KOPT-K1 (cell line): ENCODE data around the gene C11orf24.

Source experiments
- H3K27ac ChIP-seq: fragments of 200-600 bp; sonication (generic); 2 replicates; pipeline ENCODE4 v1.5.1; 2016; ENCODE audit warnings: antibody characterized with exemption, mild to moderate bottlenecking, low read depth, low read length; ENCODE audit not compliant: poor library complexity, severe bottlenecking
- H3K36me3 ChIP-seq: fragments of 200-600 bp; sonication (generic); 2 replicates; pipeline ENCODE4 v1.5.1; 2017; ENCODE audit warnings: antibody characterized with exemption, mild to moderate bottlenecking, low read length, moderate library complexity; ENCODE audit not compliant: insufficient read depth
- H3K9me3 ChIP-seq: fragments of 200-600 bp; sonication (generic); 2 replicates; pipeline ENCODE4 v1.5.1; 2017; ENCODE audit warnings: antibody characterized with exemption, low read length, mild to moderate bottlenecking; ENCODE audit not compliant: insufficient read depth, poor library complexity, severe bottlenecking

C11orf24 gene

GRCh38 chr11:68266936-68267880 is 4.6 kb downstream of the C11orf24 start:
- H3K36me3 ChIP-seq, result peaks cover 20% of the 10 kb centered on the region; the same call in 1 of the 2 replicates
- no peak overlapping the region for H3K27ac ChIP-seq

DNA sequence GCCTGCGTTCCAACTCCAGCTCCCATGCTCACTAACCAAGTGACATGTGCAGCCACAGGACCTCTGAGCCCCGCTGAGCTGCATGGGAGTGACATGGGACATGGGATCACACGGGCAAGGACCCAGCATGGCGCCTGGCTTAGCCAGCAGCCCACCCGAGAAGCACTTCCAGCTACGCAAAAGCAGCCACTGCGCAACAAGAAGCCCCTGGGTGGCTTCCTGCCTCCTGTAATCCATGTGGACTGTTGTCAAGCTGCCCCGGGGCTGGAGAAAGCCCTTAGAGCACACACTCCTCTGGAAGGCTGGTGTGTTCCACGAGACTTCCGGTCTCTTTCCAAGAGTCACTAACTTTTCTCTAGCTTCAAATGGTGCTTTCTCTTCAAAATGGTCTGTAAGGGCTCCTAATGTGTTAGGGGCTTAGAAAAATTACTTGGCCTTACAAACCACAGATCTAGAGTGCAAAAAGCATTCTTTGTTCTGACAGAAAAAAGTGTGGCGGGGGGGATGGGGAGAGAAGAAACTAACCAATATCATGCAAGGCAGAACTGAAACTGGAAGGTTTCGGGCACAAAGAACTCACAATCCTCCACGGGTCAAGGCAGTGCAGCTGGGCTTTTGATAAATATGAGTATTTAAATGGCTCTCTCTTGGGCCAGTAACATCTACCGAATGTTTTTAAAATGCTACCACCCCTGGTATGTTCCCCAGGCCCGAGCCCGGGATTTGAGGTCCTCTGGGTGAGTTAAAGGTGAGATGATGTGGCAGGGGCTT is 5.5 kb downstream of the C11orf24 start:
- Histone ChIP-seq H3K36me3 (peaks cover 28% of the 10 kb centered on the region; the same call in 1 of the 2 replicates), H3K9me3 (no peaks in the 10 kb centered on the region), H3K27ac (no peak overlapping the region)

More at GRCh38 chr11:68266936-68267880, 4.6 kb downstream of the C11orf24 start:
- no peaks in the 10 kb centered on the region for H3K9me3 ChIP-seq

DNA sequence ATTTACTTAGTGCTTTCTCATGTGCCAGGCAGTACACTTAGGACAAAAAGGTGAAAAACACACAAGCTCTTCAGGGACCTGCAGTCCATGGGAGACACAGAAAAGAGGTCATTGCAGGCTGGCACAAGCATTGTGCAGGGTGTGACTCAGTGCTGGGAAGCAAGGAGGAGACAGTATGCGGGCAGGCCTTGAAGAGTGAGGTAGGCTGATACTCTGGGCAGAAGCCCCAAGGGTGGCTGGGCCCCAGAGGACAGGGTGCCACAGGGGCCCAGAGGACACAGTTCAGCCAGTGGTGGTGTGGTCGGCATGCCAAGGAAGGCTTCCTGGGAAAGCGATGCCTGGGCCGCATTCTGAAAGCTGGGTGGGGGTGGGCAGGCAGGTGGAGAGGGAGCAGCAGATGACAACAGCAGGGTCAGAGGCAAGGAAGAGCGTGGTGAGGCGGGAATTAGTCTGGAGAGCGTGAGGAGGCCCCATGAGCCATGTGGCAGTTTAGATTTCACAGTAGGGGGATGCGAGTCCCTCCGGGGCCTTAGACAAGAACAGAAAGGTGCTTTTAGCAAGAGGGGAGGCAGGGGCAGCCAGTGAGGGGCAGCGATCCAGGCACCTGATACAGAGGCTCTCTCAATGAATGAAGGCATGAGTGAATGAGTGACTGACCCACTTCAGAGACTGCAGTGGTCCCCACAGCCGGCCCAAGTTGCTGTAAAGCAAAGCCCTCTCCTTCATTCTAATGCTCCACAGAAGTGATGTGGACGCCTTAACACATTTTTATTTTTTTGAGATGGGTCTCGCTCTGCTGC is 6.8 kb downstream of the C11orf24 start:
- Histone ChIP-seq H3K9me3 (no peaks in the 10 kb centered on the region), H3K27ac (no peak overlapping the region), H3K36me3 (peaks cover 31% of the 10 kb centered on the region; the same call in 1 of the 2 replicates)

DNA sequence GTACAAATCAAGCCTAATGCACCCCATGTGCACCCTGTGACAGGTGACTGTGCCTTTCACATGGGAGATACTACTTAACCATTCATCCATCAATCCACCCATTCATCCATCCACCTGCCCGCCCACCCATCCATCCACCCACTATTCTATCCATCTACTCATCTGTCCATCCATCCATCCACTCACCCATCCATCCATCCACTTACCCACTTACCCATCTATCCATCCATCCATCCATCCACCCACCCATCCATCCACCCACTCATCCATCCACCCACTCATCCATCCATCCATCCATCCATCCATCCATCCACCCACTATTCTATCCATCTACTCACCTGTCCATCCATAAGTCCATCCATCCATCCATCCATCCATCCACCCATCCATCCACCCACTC is 7.5 kb downstream of the C11orf24 start:
- peaks cover 31% of the 10 kb centered on the region; the same call in 1 of the 2 replicates for H3K36me3 ChIP-seq
- no peaks in the 10 kb centered on the region for H3K9me3 ChIP-seq
- no peak overlapping the region for H3K27ac ChIP-seq

GRCh38 chr11:68263444-68264035 is 8.2 kb downstream of the C11orf24 start:
- Histone ChIP-seq H3K27ac (no peak overlapping the region), H3K36me3 (peaks cover 31% of the 10 kb centered on the region; the same call in 1 of the 2 replicates), H3K9me3 (no peaks in the 10 kb centered on the region)

GRCh38 chr11:68262544-68262827 is 9.3 kb downstream of the C11orf24 start:
- no peak overlapping the region for H3K27ac ChIP-seq
- H3K9me3 ChIP-seq, result no peaks in the 10 kb centered on the region
- H3K36me3 ChIP-seq, result peaks cover 31% of the 10 kb centered on the region; the same call in 1 of the 2 replicates

GRCh38 chr11:68261749-68262543 is 9.8 kb downstream of the C11orf24 start:
- no peaks in the 10 kb centered on the region for H3K9me3 ChIP-seq
- no peak overlapping the region for H3K27ac ChIP-seq
- peaks cover 28% of the 10 kb centered on the region; the same call in 1 of the 2 replicates for H3K36me3 ChIP-seq

DNA sequence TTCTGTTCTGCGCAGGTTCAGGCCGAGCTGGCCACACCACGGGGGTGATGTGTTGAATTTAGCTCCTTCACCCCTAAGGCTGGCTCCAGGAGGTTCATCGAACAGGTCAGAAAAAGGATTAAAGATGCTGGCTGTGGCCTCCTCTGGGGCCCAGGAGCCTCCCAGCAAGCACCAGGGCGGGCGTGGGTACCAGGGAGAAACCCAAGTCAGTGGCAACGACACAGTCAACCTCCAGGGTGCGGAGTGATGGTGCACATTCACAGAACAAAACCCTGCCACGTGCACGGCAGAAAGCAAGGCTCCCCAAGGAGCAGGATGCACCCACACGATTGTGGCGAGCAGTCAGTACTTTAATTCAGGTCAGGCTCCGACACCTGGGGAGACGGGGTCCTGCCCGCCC is 10.8 kb downstream of the C11orf24 start:
- Histone ChIP-seq H3K36me3 (peaks cover 22% of the 10 kb centered on the region; the same call in 1 of the 2 replicates), H3K27ac (no peak overlapping the region), H3K9me3 (no peaks in the 10 kb centered on the region)

DNA sequence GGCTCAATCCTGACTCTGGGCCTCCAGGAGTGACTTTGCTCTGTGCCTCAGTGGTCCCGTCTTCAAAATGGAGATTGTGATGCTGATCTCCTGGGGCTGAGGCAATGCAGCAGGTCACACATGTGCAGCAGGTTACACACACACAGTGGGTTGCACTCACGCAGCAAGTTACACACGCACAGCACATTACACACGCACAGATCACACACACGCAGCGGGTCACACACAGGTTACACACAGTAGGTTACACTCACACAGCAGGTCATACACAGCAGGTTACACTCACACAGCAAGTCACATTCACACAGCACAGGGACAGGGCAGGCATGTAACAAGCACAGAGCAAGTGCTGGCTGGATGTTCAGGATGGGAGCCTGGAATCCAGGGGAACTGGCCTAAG is 11.3 kb downstream of the C11orf24 start:
- Histone ChIP-seq H3K27ac (no peak overlapping the region), H3K9me3 (no peaks in the 10 kb centered on the region), H3K36me3 (peaks cover 21% of the 10 kb centered on the region; the same call in 1 of the 2 replicates)

- H3K9me3 ChIP-seq, result no peaks in the 10 kb centered on the region
- peaks cover 21% of the 10 kb centered on the region; the same call in 1 of the 2 replicates for H3K36me3 ChIP-seq
- no peak overlapping the region for H3K27ac ChIP-seq
Observed at GRCh38 chr11:68259122-68259959, 12.4 kb downstream of the C11orf24 start.

DNA sequence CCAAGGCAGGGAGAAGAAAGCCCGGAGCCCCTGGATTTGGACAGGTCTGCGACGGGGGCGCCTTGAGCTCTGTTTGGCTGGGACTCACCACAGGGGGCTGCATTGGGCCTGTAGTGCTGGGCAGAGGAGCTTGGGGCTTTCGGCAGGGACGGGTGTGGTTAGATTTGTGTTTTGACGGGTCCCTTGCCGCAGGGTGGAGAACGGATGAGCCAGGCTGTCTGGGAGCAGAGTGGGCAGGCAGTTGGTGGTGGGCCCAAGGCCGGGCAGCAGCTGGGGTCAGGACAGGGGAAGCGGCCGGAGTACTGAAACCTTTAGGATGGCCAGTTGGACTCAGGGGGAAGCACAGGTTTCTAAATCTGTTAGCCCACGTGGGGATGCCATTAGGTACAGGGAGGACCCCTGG is 13.4 kb downstream of the C11orf24 start:
- Histone ChIP-seq H3K27ac (no peak overlapping the region), H3K9me3 (no peaks in the 10 kb centered on the region), H3K36me3 (peaks cover 18% of the 10 kb centered on the region; the same call in 1 of the 2 replicates)

DNA sequence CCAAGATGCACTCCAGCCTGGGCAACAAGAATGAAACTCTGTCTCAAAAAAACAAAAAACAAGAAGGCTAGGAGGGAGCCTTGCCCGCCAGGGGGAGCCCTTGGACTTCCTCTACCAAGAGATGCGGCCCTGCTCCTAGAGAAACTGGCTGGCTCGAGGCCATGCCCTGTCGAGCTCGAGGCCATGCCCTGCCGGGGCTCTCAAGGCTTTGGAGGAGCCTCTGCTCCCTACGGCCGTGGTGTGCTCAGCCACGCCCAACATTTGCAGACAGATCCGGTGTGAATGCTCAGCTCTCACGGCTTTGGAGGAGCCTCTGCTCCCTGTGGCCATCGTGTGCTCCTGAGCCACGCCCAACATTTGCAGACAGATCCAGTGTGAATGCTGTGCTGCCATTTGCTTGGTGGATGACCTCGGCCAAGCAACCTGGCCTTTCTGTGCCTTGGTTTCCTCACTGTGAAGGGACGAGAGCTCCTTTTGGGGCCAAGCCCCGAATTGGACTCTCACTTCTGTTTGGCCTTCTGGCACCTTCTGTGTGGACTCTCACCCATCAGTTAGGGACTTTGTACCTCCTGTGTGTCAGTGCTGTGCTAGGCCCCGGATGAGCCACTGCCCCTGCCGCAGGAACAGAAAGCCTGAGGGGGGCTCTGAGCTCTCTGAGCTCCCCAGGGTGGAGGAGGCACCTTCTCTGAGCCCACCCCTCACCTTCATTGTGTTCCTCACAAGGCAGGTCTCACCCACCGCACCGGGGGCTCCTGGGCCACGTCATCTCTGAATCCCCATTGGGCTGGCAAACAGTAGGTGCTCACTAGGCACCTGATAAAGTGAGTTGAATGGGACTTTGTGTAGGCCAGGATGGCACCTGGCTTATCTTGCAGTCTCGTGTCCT is 14.1 kb downstream of the C11orf24 start:
- Histone ChIP-seq H3K36me3 (peaks cover 16% of the 10 kb centered on the region; the same call in 1 of the 2 replicates), H3K27ac (no peak overlapping the region)

More for the DNA sequence above, 14.1 kb downstream of the C11orf24 start:
- no peaks in the 10 kb centered on the region for H3K9me3 ChIP-seq
